H1 (cell line): ENCODE measurements around the gene TPPP2. TPM values are rescaled to one million over a fixed set of nuclear protein-coding genes. Genes with fewer than 3 reads are reported as not detected.

Experiments
- CTCF ChIA-PET: fragments of 300-600 bp; sonication (Branson Sonifier 250); formaldehyde crosslinking; loops from one replicate; lab custom pipeline; 2021; ENCODE audit not compliant: partially characterized antibody; lab: Charles Lee
- POLR2A ChIA-PET: fragments of 300-600 bp; sonication (Branson Sonifier 250); formaldehyde crosslinking; loops from one replicate; lab custom pipeline; 2021; ENCODE audit warnings: inconsistent platforms; ENCODE audit not compliant: partially characterized antibody; lab: Charles Lee
- DNase-seq, 2 experiments: peaks; one replicate each; pipeline versions ENCODE4 v3.0.0 to v3.0.0-alpha.2; 2010 to 2022; ENCODE audit warnings: low spot score in 2 of 2, low read depth in 1 of 2, mixed read lengths in 1 of 2
- FAIRE-seq: peaks from 2 replicates; lab custom pipeline; 2011; peaks lifted over from hg19 to GRCh38; lab: Jason Lieb, UNC
- H2AFZ ChIP-seq: 2 replicates; pipeline ENCODE4 v1.8.1; 2012; ENCODE audit warnings: low read length, inconsistent platforms
- H2AK5ac ChIP-seq: 2 replicates; pipeline ENCODE4 v1.6.1; 2013; ENCODE audit warnings: low read depth, low read length
- H2BK120ac ChIP-seq: replicated peaks from 2 replicates; pipeline ENCODE3; 2013; ENCODE audit warnings: low read depth, low read length, inconsistent platforms
- H2BK12ac ChIP-seq: 2 replicates; pipeline ENCODE4 v1.6.1; 2013; ENCODE audit warnings: low read depth, low read length
- H2BK15ac ChIP-seq: 2 replicates; pipeline ENCODE4 v1.6.1; 2013; ENCODE audit warnings: low read length
- H2BK20ac ChIP-seq: 2 replicates; pipeline ENCODE4 v1.6.1; 2013; ENCODE audit warnings: low read length
- H2BK5ac ChIP-seq: 2 replicates; pipeline ENCODE4 v1.6.1; 2013; ENCODE audit warnings: low read depth, low read length
- H3K14ac ChIP-seq: 2 replicates; pipeline ENCODE4 v1.6.1; 2013; ENCODE audit warnings: inconsistent platforms; ENCODE audit not compliant: insufficient read length
- H3K18ac ChIP-seq: 2 replicates; pipeline ENCODE4 v1.6.1; 2013; ENCODE audit warnings: low read length; ENCODE audit errors: extremely low read depth
- H3K23ac ChIP-seq: 2 replicates; pipeline ENCODE4 v1.6.1; 2013; ENCODE audit warnings: inconsistent platforms; ENCODE audit not compliant: insufficient read length
- H3K23me2 ChIP-seq: 2 replicates; pipeline ENCODE4 v1.6.1; 2013; ENCODE audit warnings: low read depth, low read length
- H3K27ac ChIP-seq: 2 replicates; pipeline ENCODE4 v1.6.1; 2011; ENCODE audit warnings: low read depth, low read length, inconsistent platforms
- H3K27me3 ChIP-seq, 4 experiments: replicated peaks in 1 of 4; 1 replicate in 1 of 4; 2 replicates in 3 of 4; pipeline versions ENCODE4 v1.6.1 to v1.8.1; 2011 to 2013; ENCODE audit warnings: low read length in 3 of 4, mild to moderate bottlenecking in 3 of 4, inconsistent platforms in 2 of 4, mixed read lengths in 2 of 4, moderate library complexity in 1 of 4; ENCODE audit not compliant: control insufficient read depth in 3 of 4, insufficient read depth in 3 of 4; ENCODE audit errors: extremely low read depth in 1 of 4
- H3K36me3 ChIP-seq, 4 experiments: 2 replicates each; pipeline versions ENCODE4 v1.6.1 to v1.8.1; 2011 to 2013; ENCODE audit warnings: mild to moderate bottlenecking in 4 of 4, low read length in 3 of 4, moderate library complexity in 2 of 4, control low read depth in 1 of 4, inconsistent platforms in 1 of 4; ENCODE audit not compliant: insufficient read depth in 4 of 4, control insufficient read depth in 2 of 4
- H3K4ac ChIP-seq: replicated peaks from 2 replicates; pipeline ENCODE3; 2013; ENCODE audit warnings: low read length, low read depth, mixed read lengths, inconsistent platforms; ENCODE audit not compliant: insufficient read length
- H3K4me1 ChIP-seq, 4 experiments: replicated peaks in 1 of 4; 1 replicate in 1 of 4; 2 replicates in 3 of 4; pipeline versions ENCODE4 v1.6.1 to v1.8.1; 2011 to 2013; ENCODE audit warnings: low read length in 3 of 4, inconsistent platforms in 2 of 4, mixed read lengths in 1 of 4; ENCODE audit not compliant: insufficient read depth in 4 of 4, control insufficient read depth in 3 of 4
- H3K4me2 ChIP-seq, 2 experiments: 2 replicates each; pipeline versions ENCODE4 v1.6.1 to v1.8.1; 2011 to 2013; ENCODE audit warnings: low read depth in 2 of 2, low read length in 2 of 2, control low read depth in 1 of 2, inconsistent platforms in 1 of 2, mild to moderate bottlenecking in 1 of 2; ENCODE audit not compliant: insufficient read depth in 1 of 2
- H3K4me3 ChIP-seq, 4 experiments: fragments of 200-600, 300-600 bp in 1 of 4; sonication (generic), shearing (Covaris generic), sonication (Bioruptor Twin) in 1 of 4; 2 replicates each; pipeline versions ENCODE4 v1.5.1 to v1.8.1; 2011 to 2016; ENCODE audit warnings: low read length in 4 of 4, low read depth in 3 of 4, control low read depth in 2 of 4, inconsistent platforms in 2 of 4, mild to moderate bottlenecking in 2 of 4, mixed read lengths in 1 of 4, moderate library complexity in 1 of 4; ENCODE audit not compliant: insufficient read depth in 2 of 4; ENCODE audit errors: extremely low read depth in 1 of 4
- H3K56ac ChIP-seq: replicated peaks from 2 replicates; pipeline ENCODE3; 2013; ENCODE audit warnings: low read depth, mild to moderate bottlenecking, mixed read lengths, low read length, inconsistent platforms; ENCODE audit not compliant: insufficient read length
- H3K79me1 ChIP-seq: 2 replicates; pipeline ENCODE4 v1.6.1; 2013; ENCODE audit warnings: low read depth, low read length, control low read depth
- H3K79me2 ChIP-seq, 2 experiments: 2 replicates each; pipeline versions ENCODE4 v1.6.1 to v1.8.1; 2012 to 2013; ENCODE audit warnings: low read length in 2 of 2, mild to moderate bottlenecking in 2 of 2, inconsistent platforms in 1 of 2; ENCODE audit not compliant: insufficient read depth in 2 of 2, control insufficient read depth in 1 of 2
- H3K9ac ChIP-seq, 4 experiments: replicated peaks in 1 of 4; 1 replicate in 1 of 4; 2 replicates in 3 of 4; pipeline versions ENCODE4 v1.6.1 to v1.8.1; 2011 to 2013; ENCODE audit warnings: low read depth in 3 of 4, low read length in 3 of 4, control low read depth in 2 of 4, mild to moderate bottlenecking in 2 of 4, moderate library complexity in 2 of 4, inconsistent platforms in 1 of 4; ENCODE audit errors: extremely low read depth in 1 of 4
- H3K9me3 ChIP-seq, 2 experiments: 2 replicates each; pipeline versions ENCODE4 v1.6.1 to v1.8.1; 2012 to 2013; ENCODE audit warnings: mild to moderate bottlenecking in 2 of 2, moderate library complexity in 2 of 2, control low read depth in 1 of 2, inconsistent platforms in 1 of 2, low read depth in 1 of 2, low read length in 1 of 2, mixed read lengths in 1 of 2; ENCODE audit not compliant: insufficient read depth in 2 of 2
- H4K20me1 ChIP-seq, 2 experiments: replicated peaks in 1 of 2; 2 replicates each; pipeline versions ENCODE3 to v1.8.1; 2011 to 2013; ENCODE audit warnings: inconsistent platforms in 2 of 2, low read length in 2 of 2, mild to moderate bottlenecking in 1 of 2; ENCODE audit not compliant: insufficient read depth in 2 of 2, control insufficient read depth in 1 of 2
- H4K5ac ChIP-seq: 2 replicates; pipeline ENCODE4 v1.6.1; 2013; ENCODE audit warnings: low read length, low read depth, mixed read lengths, inconsistent platforms; ENCODE audit not compliant: insufficient read length
- H4K8ac ChIP-seq: 2 replicates; pipeline ENCODE4 v1.8.0; 2013; ENCODE audit warnings: mild to moderate bottlenecking, moderate library complexity, low read length, inconsistent platforms; ENCODE audit not compliant: insufficient read depth; ENCODE audit errors: extremely low read depth
- H4K91ac ChIP-seq: replicated peaks from 2 replicates; pipeline ENCODE3; 2013; ENCODE audit warnings: low read length, mixed read lengths, inconsistent platforms; ENCODE audit not compliant: insufficient read length
- EP300 ChIP-seq, 2 experiments: IDR thresholded peaks; 1 replicate in 1 of 2; 2 replicates in 1 of 2; pipeline ENCODE4 v1.6.1; 2011 to 2012; ENCODE audit warnings: low read depth in 2 of 2, low read length in 2 of 2, mild to moderate bottlenecking in 2 of 2, borderline replicate concordance in 1 of 2, inconsistent platforms in 1 of 2, moderate library complexity in 1 of 2
- MAFK ChIP-seq: IDR thresholded peaks from 2 replicates; pipeline ENCODE4 v1.6.1; 2012; ENCODE audit warnings: low read depth, mild to moderate bottlenecking, improper control_type of control experiment, low read length
- RNF2 ChIP-seq: fragments of 200-900, 300-1000 bp; sonication (generic); IDR thresholded peaks from 2 replicates; pipeline ENCODE4 v1.7.1; 2016; ENCODE audit warnings: borderline replicate concordance, low read depth, mild to moderate bottlenecking, antibody characterized with exemption, low read length; ENCODE audit not compliant: poor library complexity, severe bottlenecking; ENCODE audit errors: missing control alignments
- SUZ12 ChIP-seq: fragments of 200-600 bp; sonication (generic); IDR thresholded peaks from 2 replicates; pipeline ENCODE4 v1.6.1; 2012; ENCODE audit warnings: mild to moderate bottlenecking, inconsistent platforms, low read length, moderate library complexity, mixed read lengths
- TEAD4 ChIP-seq: IDR thresholded peaks from 2 replicates; pipeline ENCODE4 v1.6.1; 2012; ENCODE audit warnings: low read depth, low read length, inconsistent platforms, mixed read lengths
- WGBS, 2 experiments: shearing (Covaris generic) in 1 of 2; methylation state at CpG; one replicate each; pipeline versions ENCODE4 v1.1.6 to v1.1.7; 2013 to 2015; ENCODE audit warnings: low lambda C conversion rate in 2 of 2, mixed read lengths in 2 of 2, inconsistent platforms in 1 of 2, low coverage in 1 of 2, missing lambda C conversion rate in 1 of 2; ENCODE audit not compliant: insufficient replicate concordance in 2 of 2, insufficient coverage in 1 of 2, insufficient read length in 1 of 2; ENCODE audit errors: extremely low coverage in 1 of 2, missing lambda C conversion rate in 1 of 2; 5-methylcytosine and 5-hydroxymethylcytosine counted together
- polyA plus RNA-seq, 7 experiments: library from polyadenylated mRNA; depleted of rRNA in 3 of 7; stranded (reverse) in 5 of 7; unstranded in 2 of 7; fragments of >200 nt in 5 of 7; fragments of 200-250 nt in 2 of 7; gene quantifications; 1 replicate in 5 of 7; 2 replicates in 1 of 7; 4 replicates in 1 of 7; pipeline versions ENCODE4 v1.2.1 to v1.2.3, GENCODE V29; 2011 to 2013; ENCODE audit warnings: missing spikeins in 2 of 7, mixed read lengths in 2 of 7
- total RNA-seq: library from RNA; stranded (reverse); fragmentation: NEBNext Ultra II Directional; extraction: Animal tissue kit (Norgen Biotek cat#: 25700); gene quantifications from 2 replicates; pipeline ENCODE4 v1.2.1, GENCODE V29; 2021

TPPP2 gene
- total and polyA plus RNA-seq, 2 of the 8 experiments (the other 6 are each of a cell fraction or from before 2014, with no cell fraction given), result not detected

- no peaks in the 10 kb centered on the region for H3K36me3 ChIP-seq
- H2BK12ac ChIP-seq, result no peak overlapping the region
- H2AFZ ChIP-seq, result no peak overlapping the region
- no peak for DNase-seq
- no peaks in the 10 kb centered on the region for H3K27me3 ChIP-seq
- H2BK15ac ChIP-seq, result no peak overlapping the region
- H3K14ac ChIP-seq, result no peak overlapping the region
- H3K23me2 ChIP-seq, result peaks cover 2% of the 10 kb centered on the region; the same call in 1 of the 2 replicates
- no peak overlapping the region for H3K9ac ChIP-seq
- H3K4me3 ChIP-seq, result no peak overlapping the region
- H4K91ac ChIP-seq, result no peak overlapping the region
- H3K79me1 ChIP-seq, result no peaks in the 10 kb centered on the region
- H2BK20ac ChIP-seq, result no peak overlapping the region
- no peak overlapping the region for H3K56ac ChIP-seq
- 86% methylated on average over 3 of the region's 3 CpGs; no CpG with 5 or more reads in 1 of the 2 experiments for WGBS, 2 experiments
- no peak overlapping the region for H2BK120ac ChIP-seq
- H4K8ac ChIP-seq, result no peak overlapping the region
- H2AK5ac ChIP-seq, result no peak overlapping the region
- no peak overlapping the region for H3K4ac ChIP-seq
- H3K27ac ChIP-seq, result no peak overlapping the region
- peaks cover 8 to 11% (median 10%) of the 10 kb centered on the region in 4 experiments; a peak in 6 of 7 replicates for H3K4me1 ChIP-seq
- H3K79me2 ChIP-seq, result no peaks in the 10 kb centered on the region
- no peak overlapping the region for H3K18ac ChIP-seq
- H3K4me2 ChIP-seq, result no peak overlapping the region
- no peaks in the 10 kb centered on the region for H3K9me3 ChIP-seq
- POLR2A ChIA-PET, result no interaction called here
- no peak overlapping the region for H3K23ac ChIP-seq
- no peak for FAIRE-seq
- CTCF ChIA-PET, result interaction anchor here (1.2 to 8.8 kb wide), 3 partner anchors 14 to 66 kb away, joined by 7 to 152 read pairs (median 8); no protein-coding TSS in a partner anchor
- no peak overlapping the region for H2BK5ac ChIP-seq
- no peak overlapping the region for H4K5ac ChIP-seq
- TF ChIP-seq RNF2 (no peak), TEAD4 (no peak), EP300 (IDR thresholded peaks at IDR 0.05; ENCODE audit: borderline replicate concordance in 1 of 2, low read depth in 2 of 2, low read length in 2 of 2) (no peak), MAFK (no peak), SUZ12 (no peak)
- no peaks in the 10 kb centered on the region for H4K20me1 ChIP-seq
These were observed 7.1 kb downstream of the TPPP2 start for GRCh38 chr14:21037156-21037555.
